ENCODE results near the gene LARP1.
"Not testable (repeated sequence)": the region's sequence is repeated elsewhere in the genome, so short reads cannot be mapped to it uniquely, and the experiment has no call there.

LARP1 gene

GRCh38 chr5:154755361-154756008 is at the start of gene LARP1:
LARP1 (plus strand) TSS chr5:154755377; CDS start chr5:154755758, 381 bp downstream.
- peak in 1 of 3 experiments; percentile 19 for DNase-seq (ENCODE audit: low read depth in 3 of 3)

- no peak for DNase-seq (ENCODE audit: low read depth in 3 of 3)
Measured at GRCh38 chr5:154706416-154706815, 48.8 kb upstream of the LARP1 start.

DNA sequence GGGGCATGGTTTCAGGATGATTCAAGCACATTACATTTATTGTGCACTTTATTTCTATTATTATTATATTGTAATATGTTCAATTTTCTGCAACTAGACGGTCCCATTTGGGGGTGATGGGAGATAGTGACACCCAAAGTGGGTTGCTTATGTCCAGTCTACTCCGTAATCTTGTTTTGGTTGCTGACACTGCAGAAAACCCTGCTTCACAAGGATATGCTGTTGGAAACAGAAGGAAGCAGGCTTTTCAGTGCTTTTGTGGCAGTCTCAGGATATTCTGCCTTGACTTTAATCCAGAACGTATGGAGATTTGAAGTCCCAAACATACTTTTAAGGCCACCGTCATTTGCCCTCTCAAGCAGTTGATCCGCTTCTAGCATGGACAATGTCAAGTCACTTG is 47.5 kb upstream of the LARP1 start:
- DNase-seq (ENCODE audit: low read depth in 3 of 3) = no peak

- DNase-seq (ENCODE audit: low read depth in 3 of 3) = no peak
Measured at GRCh38 chr5:154708207-154708606, 47.0 kb upstream of the LARP1 start.

GRCh38 chr5:154708846-154709245 is 46.3 kb upstream of the LARP1 start:
- DNase-seq (ENCODE audit: low read depth in 3 of 3) = no peak

- DNase-seq (ENCODE audit: low read depth in 3 of 3) = no peak
Measured at GRCh38 chr5:154709368-154710305, 45.5 kb upstream of the LARP1 start.

- DNase-seq (ENCODE audit: low read depth in 3 of 3) = no peak
Measured at GRCh38 chr5:154712518-154713437, 42.4 kb upstream of the LARP1 start.

DNA sequence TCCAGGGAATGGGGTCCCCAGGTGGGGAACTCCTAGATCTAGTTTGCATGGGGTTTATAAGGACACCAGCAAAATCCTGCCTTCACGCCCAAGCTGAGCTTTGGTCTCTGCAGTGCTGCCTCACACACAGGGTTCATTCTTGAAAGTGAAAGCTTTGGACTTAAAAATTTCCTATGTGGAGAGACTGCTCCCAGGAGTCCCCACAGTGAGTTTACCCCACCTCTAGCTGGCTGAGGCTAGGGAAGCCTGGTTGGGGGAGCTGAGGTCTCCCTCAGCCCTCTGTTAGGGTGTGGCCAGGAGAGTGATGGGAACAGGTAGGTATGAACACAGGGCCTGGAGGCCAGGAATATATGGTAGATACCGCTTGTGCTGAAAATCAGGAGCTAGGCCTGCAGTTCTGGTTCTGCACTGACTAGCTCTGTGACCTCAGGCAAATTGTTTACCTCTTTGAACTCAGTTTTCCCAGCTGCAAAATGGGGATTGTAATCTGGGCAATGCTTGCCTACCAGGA is 41.5 kb upstream of the LARP1 start:
- DNase-seq (ENCODE audit: low read depth in 3 of 3) = no peak

GRCh38 chr5:154714266-154714986 is 40.8 kb upstream of the LARP1 start:
- no peak for DNase-seq (ENCODE audit: low read depth in 3 of 3)

DNA sequence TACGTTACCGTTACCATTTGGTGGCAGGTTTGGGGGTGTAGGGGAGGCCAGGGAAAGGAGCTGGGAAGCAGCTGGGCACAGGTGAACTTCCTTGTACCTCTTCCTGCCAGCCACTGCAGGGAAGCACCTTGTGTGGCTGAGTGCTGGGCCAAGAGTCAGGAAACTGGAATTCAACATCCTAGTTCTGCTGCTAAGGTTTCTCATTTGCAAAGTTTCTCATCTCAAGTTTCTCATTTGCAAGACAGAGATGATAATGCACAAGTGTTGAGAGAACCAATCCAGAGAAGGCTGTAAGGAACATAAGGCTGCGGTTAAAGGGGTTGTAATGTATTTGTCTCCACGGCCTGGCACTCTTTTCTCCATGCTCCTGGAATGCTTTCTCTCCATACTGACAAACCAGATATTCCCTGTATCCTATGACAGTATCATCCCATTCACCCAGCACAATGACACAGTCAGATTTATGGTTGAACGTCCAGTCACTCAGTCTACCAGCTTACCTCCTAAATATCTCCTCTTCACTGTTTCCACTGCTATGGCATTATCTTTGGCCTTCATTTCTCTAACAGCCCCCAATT is 33.6 kb upstream of the LARP1 start:
- no peak for DNase-seq (ENCODE audit: low read depth in 3 of 3)

DNA sequence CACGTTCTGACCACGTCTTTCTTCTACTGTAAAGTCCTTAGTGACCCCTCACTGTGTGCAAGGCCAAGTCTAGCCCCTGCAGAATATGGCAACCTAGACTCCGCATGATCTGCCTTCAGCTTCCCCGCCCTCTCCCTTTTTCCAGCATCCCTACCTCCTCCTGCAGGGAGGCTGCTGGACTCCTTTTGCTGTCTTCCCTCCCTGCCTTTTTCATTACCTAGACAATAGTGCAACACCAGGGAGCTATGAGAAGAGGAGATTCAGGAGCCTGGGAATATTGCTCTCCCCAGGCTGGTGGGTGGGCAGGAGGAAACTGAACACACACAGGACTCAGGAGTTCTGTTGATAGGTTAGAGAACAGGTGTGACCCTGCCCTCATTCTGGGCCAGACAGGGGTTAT is 33.1 kb upstream of the LARP1 start:
- no peak for DNase-seq (ENCODE audit: low read depth in 3 of 3)

DNA sequence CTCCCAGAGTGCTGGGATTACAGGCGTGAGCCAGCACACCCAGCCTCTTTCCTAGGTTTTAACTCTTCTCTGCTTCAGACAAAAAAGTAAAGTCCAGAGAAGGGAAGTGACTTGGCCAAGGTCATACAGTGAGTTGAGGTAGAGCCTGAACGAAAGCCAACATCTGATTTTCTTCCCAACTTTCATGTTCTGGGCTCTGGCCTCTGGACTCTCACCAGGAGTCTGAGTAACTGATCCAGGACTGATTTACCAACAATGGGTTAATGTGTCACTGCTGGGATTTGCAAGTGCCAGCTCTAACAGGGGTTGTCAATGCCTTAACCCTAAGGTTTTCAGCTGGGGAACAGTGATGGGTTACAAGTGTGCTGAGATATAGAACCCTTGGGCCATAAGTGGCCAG is 32.2 kb upstream of the LARP1 start:
- DNase-seq (ENCODE audit: low read depth in 3 of 3) = no peak

- no peak for DNase-seq (ENCODE audit: low read depth in 3 of 3)
Measured at GRCh38 chr5:154723740-154724505, 31.3 kb upstream of the LARP1 start.

- no peak for DNase-seq (ENCODE audit: low read depth in 3 of 3)
Measured at GRCh38 chr5:154727361-154727760, 27.8 kb upstream of the LARP1 start.

GRCh38 chr5:154728939-154729588 is 26.1 kb upstream of the LARP1 start:
- no peak for DNase-seq (ENCODE audit: low read depth in 3 of 3)

DNA sequence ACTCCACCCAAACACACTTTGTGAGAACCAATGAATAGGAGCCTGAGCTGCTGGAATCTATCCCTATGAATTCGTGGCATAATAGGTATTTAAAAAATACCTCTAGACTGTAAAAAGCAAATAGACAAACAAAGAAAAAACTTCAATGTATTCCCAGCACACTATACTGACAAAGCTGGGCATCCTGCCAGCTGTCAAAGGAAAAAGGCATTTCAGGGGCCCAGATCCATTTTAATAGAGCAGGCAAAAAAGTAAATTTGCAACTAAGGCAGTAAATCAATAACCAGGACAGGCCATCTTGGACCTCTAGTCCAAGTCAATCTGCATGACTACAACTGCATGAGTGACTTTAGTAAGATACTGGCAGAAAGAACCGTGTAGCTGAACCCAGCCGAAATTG is 25.6 kb upstream of the LARP1 start:
- no peak for DNase-seq (ENCODE audit: low read depth in 3 of 3)

- DNase-seq (ENCODE audit: low read depth in 3 of 3) = not testable (repeated sequence)
Measured at GRCh38 chr5:154730761-154731160, 24.4 kb upstream of the LARP1 start.

- DNase-seq (ENCODE audit: low read depth in 3 of 3) = no peak
Measured at GRCh38 chr5:154732212-154732611, 23.0 kb upstream of the LARP1 start.
